H1 (cell line): ENCODE results near the gene SIGLEC15. TPM values are rescaled to one million over a fixed set of nuclear protein-coding genes. Genes with fewer than 3 reads are reported as not detected.

ENCODE experiments used
- CHD1 ChIP-seq: IDR thresholded peaks from 2 replicates; pipeline ENCODE4 v1.6.1; 2012; ENCODE audit warnings: low read depth, low read length, improper control_type of control experiment
- EZH2 ChIP-seq: fragments of 200-600 bp; sonication (generic); IDR thresholded peaks from 2 replicates; pipeline ENCODE4 v1.7.1; 2012; ENCODE audit warnings: low read depth, mild to moderate bottlenecking, moderate library complexity, low read length, inconsistent platforms; ENCODE audit not compliant: severe bottlenecking
- HDAC6 ChIP-seq: IDR thresholded peaks from one replicate; pipeline ENCODE4 v1.7.1; 2012; ENCODE audit warnings: low read depth, mild to moderate bottlenecking, inconsistent platforms, low read length, moderate library complexity
- polyA plus RNA-seq, 7 experiments: library from polyadenylated mRNA; depleted of rRNA in 3 of 7; stranded (reverse) in 5 of 7; unstranded in 2 of 7; fragments of >200 nt in 5 of 7; fragments of 200-250 nt in 2 of 7; gene quantifications; 1 replicate in 5 of 7; 2 replicates in 1 of 7; 4 replicates in 1 of 7; pipeline versions ENCODE4 v1.2.1 to v1.2.3, GENCODE V29; 2011 to 2013; ENCODE audit warnings: missing spikeins in 2 of 7, mixed read lengths in 2 of 7
- total RNA-seq: library from RNA; stranded (reverse); fragmentation: NEBNext Ultra II Directional; extraction: Animal tissue kit (Norgen Biotek cat#: 25700); gene quantifications from 2 replicates; pipeline ENCODE4 v1.2.1, GENCODE V29; 2021
- TF ChIP-seq, protein P1 (sequence below), 3 experiments: IDR thresholded peaks; 1 replicate in 2 of 3; 2 replicates in 1 of 3; pipeline versions ENCODE4 v1.5.1 to v1.6.1; 2011; ENCODE audit warnings: low read length in 3 of 3, mild to moderate bottlenecking in 3 of 3, inconsistent platforms in 2 of 3, low read depth in 1 of 3, moderate library complexity in 1 of 3; ENCODE audit not compliant: insufficient read depth in 1 of 3; ENCODE audit errors: control extremely low read depth in 1 of 3
- TF ChIP-seq, protein P2 (sequence below): IDR thresholded peaks from 2 replicates; pipeline ENCODE4 v1.6.1; 2012; ENCODE audit warnings: inconsistent platforms
- TF ChIP-seq, protein P3 (sequence below): IDR thresholded peaks from 2 replicates; pipeline ENCODE4 v1.6.1; 2011; ENCODE audit warnings: low read depth, mild to moderate bottlenecking, low read length; ENCODE audit not compliant: insufficient read depth

Gene SIGLEC15
- total and polyA plus RNA-seq, 2 of the 8 experiments (the other 6 are each of a cell fraction or from before 2014, with no cell fraction given): 0.20 to 0.37 TPM

DNA sequence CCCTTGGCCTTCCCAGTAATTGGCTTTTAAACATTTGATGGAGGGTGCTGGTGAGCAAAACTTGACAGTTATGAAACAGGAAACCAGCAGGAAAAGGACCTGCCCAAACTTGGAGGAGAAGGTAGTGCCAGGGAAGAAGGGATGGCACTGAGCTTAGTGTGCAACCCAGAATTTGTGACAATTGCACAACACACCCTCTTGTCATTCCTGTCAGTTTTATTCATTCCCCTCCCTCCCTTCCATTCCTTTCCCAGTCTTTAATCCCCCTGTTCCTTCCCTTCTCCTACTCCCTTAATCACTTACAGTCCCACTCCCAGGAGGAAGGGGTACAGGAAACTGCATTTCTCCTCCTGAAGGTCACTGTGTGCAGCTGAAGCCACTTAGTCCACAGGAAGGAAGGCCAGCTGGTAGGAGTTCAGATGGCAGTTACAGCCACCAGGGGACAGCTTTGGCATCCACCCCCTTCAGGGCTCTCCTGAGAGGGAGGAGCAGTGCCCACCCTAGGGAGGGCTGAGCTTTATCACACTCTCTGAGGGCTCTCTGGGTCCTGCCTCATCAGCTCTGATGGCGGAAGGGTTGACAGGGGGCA is 24.0 kb upstream of the SIGLEC15 start (continued):
- TF ChIP-seq CHD1 (no peak), HDAC6 (no peak), EZH2 (no peak)
- TF ChIP-seq, protein P1, sequence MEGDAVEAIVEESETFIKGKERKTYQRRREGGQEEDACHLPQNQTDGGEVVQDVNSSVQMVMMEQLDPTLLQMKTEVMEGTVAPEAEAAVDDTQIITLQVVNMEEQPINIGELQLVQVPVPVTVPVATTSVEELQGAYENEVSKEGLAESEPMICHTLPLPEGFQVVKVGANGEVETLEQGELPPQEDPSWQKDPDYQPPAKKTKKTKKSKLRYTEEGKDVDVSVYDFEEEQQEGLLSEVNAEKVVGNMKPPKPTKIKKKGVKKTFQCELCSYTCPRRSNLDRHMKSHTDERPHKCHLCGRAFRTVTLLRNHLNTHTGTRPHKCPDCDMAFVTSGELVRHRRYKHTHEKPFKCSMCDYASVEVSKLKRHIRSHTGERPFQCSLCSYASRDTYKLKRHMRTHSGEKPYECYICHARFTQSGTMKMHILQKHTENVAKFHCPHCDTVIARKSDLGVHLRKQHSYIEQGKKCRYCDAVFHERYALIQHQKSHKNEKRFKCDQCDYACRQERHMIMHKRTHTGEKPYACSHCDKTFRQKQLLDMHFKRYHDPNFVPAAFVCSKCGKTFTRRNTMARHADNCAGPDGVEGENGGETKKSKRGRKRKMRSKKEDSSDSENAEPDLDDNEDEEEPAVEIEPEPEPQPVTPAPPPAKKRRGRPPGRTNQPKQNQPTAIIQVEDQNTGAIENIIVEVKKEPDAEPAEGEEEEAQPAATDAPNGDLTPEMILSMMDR (IDR thresholded peaks at IDR 0.05; ENCODE audit: control extremely low read depth in 1 of 3, insufficient read depth in 1 of 3, low read depth in 1 of 3, low read length in 3 of 3): no peak
- TF ChIP-seq, protein P2, sequence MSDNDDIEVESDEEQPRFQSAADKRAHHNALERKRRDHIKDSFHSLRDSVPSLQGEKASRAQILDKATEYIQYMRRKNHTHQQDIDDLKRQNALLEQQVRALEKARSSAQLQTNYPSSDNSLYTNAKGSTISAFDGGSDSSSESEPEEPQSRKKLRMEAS: no peak
- TF ChIP-seq, protein P3, sequence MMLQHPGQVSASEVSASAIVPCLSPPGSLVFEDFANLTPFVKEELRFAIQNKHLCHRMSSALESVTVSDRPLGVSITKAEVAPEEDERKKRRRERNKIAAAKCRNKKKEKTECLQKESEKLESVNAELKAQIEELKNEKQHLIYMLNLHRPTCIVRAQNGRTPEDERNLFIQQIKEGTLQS: no peak
